ENCODE measurements around the gene ZNF580.

Gene ZNF580

GRCh38 chr19:55625004-55625326 is 15.8 kb upstream of the ZNF580 start:
- DNase-seq: no peak

GRCh38 chr19:55626350-55626749 is 14.5 kb upstream of the ZNF580 start:
- DNase-seq: no peak

- DNase-seq: peak; percentile 97
These were observed 8.4 kb upstream of the ZNF580 start for GRCh38 chr19:55632463-55632834.

DNA sequence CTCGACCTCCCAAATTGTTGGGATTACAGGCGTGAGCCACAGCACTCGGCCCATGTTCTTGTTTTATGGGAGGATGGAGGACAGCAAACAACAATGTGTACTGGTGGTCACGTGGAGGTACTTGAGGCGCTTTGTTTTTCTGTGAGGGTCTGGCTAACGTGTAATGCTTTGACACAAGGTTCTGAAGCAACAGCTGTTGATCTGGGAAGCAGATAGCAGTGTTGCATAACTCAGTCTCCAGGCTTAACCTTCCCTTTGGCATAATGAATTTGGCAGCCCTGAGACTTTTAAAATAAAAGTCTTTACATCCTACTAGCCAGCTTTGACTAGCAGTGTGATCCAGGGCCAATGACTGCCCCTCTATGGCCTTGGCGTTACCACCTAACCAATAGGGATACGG is 6.9 kb upstream of the ZNF580 start:
- DNase-seq: peak; percentile 50

- no peak for DNase-seq
These were observed 5.5 kb upstream of the ZNF580 start for GRCh38 chr19:55635334-55635717.

- DNase-seq: no peak
These were observed 4.9 kb upstream of the ZNF580 start for GRCh38 chr19:55635856-55636440.

GRCh38 chr19:55636723-55637122 is 4.1 kb upstream of the ZNF580 start:
- DNase-seq: no peak

- no peak for DNase-seq
These were observed 3.3 kb upstream of the ZNF580 start for GRCh38 chr19:55637534-55637933.

GRCh38 chr19:55638864-55639359 is 1.9 kb upstream of the ZNF580 start:
- DNase-seq: peak; percentile 86

DNA sequence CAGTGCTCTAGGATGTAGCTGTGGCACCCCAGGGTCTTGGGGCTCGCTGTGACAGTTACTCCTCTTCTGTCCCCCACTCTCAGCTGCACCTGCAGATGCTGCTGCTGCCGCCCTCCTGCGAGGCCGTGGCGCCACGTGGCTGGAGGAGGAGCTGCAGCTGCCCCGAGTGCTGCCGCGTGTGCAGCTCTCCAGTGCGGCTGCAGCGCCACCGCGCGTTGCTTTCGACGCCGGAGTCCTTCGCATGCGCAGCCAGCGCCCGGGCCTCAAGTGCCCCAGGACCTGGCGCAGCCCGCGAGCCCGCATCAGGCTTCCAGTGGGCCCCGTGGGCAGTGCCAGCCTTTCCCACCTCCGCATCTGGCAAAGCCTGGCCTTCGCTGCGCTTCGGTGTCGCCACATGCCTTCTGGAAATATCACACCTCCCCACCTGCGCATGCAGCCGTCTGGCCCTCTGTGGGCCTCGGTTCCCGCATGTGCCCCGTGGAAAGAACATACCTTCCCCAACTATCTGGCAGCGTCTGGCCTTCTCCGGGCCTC is 692 bp upstream of the ZNF580 start:
- no peak for DNase-seq

DNA sequence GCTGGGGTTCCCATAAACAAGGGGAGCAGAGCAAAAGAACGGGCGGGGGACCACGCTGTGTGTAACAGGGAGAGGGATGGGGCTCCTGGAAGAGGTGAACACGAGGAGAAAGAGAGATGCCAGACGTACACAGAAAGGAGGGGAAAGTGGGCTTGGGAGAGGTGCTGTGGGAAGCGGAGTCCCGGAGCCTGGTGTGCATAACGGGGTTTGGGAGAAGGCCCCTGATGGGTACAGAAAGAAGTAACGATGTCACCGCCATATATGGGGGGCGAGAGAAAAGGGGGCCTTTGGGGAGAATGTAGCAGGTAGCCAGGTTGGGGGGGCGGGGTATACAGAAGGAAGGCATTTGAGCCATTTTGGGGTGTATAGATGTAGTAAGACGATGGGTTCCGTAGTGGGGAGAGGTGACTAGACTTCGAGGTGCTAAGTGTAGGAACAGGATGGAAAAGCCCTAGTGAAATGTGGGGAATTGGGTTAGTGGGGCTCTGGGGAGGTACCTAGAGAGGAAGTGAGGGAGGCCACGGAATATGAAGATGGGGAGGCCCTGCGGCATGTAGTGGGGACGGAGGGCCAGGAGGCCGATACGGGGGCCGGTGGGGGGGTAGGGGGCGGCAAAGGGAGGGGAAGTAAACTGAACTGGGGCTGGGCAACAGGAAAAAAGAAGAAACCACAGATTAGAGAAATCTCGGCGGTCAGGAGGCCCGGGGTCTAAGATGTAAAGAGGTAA is 787 bp downstream of the ZNF580 start:
- peak; percentile 75 for DNase-seq

DNA sequence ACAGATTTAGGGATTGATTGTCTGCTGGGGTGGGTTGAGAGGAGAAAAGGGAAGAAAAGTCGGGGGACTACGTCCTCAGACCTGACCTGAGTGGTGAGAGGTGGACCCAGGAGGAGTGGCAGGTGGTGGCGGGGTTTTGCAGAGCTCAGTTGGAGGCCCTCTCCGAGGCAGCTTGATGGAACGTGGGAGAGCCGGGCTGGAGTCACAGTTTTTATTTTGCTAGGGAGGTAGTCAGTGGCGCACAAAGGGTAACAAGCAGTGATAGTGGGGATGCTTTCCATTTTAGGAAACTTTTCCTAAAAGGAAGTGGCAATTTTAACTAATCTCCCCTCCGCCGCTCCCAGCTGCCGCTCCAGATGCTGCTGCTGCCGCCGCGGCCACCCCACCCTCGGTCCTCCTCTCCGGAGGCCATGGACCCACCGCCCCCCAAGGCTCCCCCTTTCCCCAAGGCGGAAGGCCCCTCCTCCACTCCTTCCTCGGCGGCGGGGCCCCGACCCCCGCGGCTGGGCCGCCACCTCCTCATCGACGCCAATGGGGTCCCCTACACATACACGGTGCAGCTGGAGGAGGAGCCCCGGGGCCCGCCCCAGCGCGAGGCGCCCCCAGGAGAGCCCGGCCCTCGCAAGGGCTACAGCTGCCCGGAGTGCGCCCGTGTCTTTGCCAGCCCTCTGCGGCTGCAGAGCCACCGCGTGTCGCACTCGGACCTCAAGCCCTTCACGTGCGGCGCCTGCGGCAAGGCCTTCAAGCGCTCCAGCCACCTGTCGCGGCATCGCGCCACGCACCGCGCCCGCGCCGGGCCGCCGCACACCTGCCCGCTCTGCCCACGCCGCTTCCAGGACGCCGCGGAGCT is 1.6 kb downstream of the ZNF580 start:
- peak; percentile 65 for DNase-seq

DNA sequence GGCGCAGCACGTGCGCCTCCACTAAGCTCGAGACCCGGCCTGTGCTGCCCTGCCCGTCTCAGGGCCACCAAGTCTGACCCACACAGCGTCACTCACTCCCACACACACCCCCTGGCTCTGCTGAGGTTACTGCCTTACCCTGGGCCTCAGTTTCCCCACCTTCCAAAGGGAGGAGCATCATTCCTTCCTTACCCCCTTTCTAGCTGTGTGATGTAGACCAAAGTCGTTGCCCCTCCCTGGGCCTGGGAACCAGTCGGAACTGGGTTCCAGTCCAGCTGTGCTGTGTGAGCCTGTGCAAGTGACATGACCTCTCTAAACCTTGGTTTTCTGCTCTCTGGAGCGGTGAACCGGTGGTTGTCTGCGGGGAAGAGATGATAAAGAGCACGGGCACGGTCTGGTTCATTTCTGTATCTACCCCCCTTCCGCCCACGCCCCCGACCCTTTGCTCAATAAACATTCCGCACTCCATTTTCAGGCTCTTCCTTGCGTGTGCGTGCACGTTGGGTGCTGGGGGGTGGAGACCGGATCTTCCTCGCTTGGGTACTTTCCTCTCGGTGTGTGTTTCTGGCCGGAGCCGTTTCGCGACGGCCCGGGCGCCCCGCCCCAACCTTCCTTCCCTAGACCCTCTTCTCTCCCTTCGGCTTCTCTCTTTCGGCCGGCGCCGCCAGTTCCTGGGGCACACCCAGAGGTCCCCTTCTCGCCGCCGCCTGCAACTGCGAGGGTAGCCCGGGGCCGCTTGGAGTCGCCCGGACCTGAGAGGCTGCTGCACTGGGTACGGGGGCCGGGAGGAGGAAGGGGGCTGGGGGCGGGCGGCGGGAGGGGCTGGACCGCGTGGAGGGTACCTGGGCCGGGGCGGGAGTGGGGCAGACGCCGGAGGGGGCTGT is 2.4 kb downstream of the ZNF580 start, which contains the start of gene ZNF581:
ZNF581 (plus strand) TSS at position 647 of the 884 bp plus-strand sequence. CDS start 923 bp downstream, outside the sequence.
- DNase-seq: peak; percentile 89

- DNase-seq: peak; percentile 44
These were observed 3.0 kb downstream of the ZNF580 start for GRCh38 chr19:55643887-55644176.

DNA sequence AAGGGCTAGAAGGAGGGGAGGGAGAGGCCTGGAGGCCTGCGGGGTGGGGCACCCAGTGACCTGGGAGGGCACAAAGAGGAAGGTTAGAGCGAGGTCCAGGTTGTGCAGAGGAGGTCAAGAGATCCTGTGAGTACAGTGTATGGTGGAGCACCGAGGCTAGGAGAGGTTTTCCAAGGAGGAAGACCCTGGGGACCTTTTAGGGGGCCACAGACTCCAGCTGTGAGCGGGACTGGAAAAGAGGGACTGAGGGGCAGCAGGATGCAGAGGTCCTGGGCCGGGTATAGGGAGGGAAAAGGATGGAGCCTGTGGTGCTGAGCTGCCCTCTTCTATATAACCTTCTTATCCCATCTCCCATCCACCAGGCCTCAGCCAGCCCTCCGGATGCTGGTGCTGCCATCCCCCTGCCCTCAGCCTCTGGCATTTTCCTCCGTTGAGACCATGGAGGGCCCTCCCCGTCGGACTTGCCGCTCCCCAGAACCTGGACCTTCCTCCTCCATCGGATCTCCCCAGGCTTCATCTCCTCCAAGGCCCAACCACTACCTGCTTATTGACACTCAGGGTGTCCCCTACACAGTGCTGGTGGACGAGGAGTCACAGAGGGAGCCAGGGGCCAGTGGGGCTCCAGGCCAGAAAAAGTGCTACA is 3.5 kb downstream of the ZNF580 start:
- DNase-seq: no peak

DNA sequence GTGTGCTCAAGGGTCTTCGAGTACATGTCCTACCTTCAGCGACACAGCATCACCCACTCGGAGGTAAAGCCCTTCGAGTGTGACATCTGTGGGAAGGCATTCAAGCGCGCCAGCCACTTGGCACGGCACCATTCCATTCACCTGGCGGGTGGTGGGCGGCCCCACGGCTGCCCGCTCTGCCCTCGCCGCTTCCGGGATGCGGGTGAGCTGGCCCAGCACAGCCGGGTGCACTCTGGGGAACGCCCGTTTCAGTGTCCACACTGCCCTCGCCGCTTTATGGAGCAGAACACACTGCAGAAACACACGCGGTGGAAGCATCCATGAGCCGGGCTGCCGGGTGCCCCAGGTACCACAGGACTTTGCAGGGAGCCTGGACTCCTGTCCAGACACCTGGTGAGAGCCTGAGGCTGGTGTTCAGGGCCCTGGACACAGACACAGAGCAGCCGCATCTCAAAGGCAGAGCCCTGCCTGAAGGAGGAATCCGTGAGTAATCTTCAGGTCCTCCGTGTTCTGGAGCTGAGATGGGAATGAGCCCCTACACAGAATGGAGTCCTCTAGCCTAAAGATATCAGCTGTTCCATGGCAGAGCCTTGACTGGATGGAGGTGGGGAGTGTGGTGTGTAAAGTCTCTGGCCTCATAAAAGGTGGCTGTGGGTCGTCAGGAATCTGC is 4.2 kb downstream of the ZNF580 start:
- no peak for DNase-seq

- DNase-seq: no peak
These were observed 4.7 kb downstream of the ZNF580 start for GRCh38 chr19:55645512-55645881.

DNA sequence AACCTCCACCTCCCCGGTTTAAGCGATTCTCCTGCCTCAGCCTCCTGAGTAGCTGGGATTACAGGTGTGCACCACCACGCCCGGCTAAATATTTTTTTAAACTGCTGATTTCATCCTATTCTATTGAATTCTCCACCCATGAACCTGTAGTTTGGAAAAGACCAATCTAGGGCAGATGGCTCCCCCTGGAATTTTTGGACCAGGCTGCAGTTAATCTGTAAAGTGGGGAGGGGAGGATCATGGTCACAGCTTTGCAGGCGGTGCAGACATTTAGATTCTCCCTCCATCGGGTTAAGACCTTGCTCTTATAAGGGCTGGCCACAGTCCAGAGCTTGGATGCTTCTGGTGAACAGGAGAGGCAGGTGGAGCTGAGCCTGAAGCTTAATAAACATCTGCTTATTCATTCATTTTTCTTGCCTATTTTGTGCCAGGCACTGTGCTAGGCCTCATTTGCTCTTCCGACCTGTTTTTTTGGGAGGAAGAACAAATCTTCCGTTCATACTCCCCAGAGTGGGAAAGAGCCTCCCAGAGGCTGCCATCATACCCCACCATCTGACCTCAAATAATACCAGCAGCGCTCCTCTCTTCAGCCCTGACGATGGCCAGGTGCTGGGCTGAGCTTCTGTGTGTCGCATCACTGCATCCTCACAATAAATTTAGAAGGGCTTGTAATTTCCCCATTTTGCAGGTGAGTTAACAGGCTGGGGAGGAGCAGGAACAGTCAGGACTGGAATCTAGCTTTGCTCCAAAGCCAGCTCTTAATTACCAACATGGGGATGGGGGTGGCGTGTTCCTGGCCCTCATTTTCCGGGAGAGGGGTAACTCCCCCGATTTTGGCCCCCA is 6.3 kb downstream of the ZNF580 start:
- DNase-seq: peak; percentile 42

DNA sequence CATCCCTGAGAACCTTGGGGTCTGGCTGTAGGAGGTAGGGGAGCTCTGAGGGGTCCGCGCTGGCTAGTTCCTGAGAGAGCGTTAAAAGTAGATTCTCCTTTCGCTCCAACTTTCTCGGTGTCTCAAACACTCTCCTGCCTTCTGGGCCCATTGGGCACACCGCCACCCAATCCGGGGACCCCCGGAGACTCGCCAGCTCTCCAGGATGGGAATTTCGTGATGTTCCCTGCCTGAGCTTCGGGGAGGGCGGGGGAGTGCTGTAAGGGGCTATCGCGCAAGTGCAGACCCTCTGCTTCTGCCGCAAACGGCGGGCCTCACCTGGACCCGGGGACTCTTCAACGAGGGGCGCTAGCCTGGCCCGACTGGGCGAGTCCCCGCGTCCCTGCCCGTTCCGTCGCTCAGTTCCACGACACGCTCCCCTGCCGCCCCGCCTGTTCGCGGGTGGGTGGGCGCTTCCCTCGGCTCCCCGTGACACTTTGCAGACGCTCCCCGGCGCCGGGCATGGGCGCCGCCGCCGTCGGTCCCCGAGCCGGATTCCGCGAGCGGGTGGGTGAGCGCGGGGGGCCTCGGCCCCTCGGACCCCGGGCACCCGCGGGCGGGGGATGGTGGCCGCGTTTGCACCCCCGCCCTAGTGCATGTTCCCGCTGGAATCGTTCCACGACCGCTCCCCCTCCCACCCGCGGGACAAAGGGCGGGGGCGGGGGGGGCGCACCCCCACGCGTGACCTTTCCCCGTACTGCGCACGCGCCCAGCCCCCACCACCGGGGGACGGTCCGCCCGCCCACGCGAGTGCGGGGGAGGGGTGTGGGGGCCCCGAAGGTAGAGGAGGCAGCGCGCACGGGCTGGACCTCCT is 7.2 kb downstream of the ZNF580 start, which contains the start of gene CCDC106:
CCDC106 (plus strand) TSS at position 481 of the 853 bp plus-strand sequence. CDS start 835 bp downstream, outside the sequence.
- DNase-seq: peak; percentile 89

Data from OCI-M1 (cell line).